Thymus (tissue), 11 donors: ENCODE results near the gene TAF11L14. TPM values are rescaled to one million over a fixed set of nuclear protein-coding genes. Genes with fewer than 3 reads are reported as not detected.

Experiments
- DNase-seq, 9 donors: peaks; one replicate each; pipeline ENCODE4 v3.0.0-alpha.2; 2013; ENCODE audit warnings: low spot score in 9 of 9, low read depth in 6 of 9, missing footprints in 1 of 9
- H3K27ac ChIP-seq, 2 donors: one replicate each; pipeline ENCODE4 v1.5.1; 2013; ENCODE audit warnings: control low read depth in 1 of 2, low read depth in 1 of 2, low read length in 1 of 2, mild to moderate bottlenecking in 1 of 2, moderate library complexity in 1 of 2
- H3K27me3 ChIP-seq, 2 donors: one replicate each; pipeline ENCODE4 v1.5.1; 2013; ENCODE audit warnings: low read length in 1 of 2; ENCODE audit not compliant: control insufficient read depth in 2 of 2, insufficient read depth in 1 of 2
- H3K36me3 ChIP-seq, 2 donors: one replicate each; pipeline ENCODE4 v1.5.1; 2013; ENCODE audit warnings: low read length in 1 of 2, mild to moderate bottlenecking in 1 of 2, moderate library complexity in 1 of 2; ENCODE audit not compliant: control insufficient read depth in 2 of 2, insufficient read depth in 2 of 2
- H3K4me1 ChIP-seq, 2 donors: one replicate each; pipeline ENCODE4 v1.5.1; 2013; ENCODE audit warnings: low read length in 2 of 2; ENCODE audit not compliant: control insufficient read depth in 2 of 2, insufficient read depth in 2 of 2
- H3K4me3 ChIP-seq, 2 donors: one replicate each; pipeline ENCODE4 v1.5.1; 2013; ENCODE audit warnings: low read length in 2 of 2, control low read depth in 1 of 2, mild to moderate bottlenecking in 1 of 2
- H3K9me3 ChIP-seq, 2 donors: one replicate each; pipeline ENCODE4 v1.5.1; 2013; ENCODE audit warnings: low read length in 1 of 2, mild to moderate bottlenecking in 1 of 2; ENCODE audit not compliant: control insufficient read depth in 2 of 2, insufficient read depth in 1 of 2
- WGBS: extraction: QIAGEN DNeasy Blood & Tissue Kit; methylation state at CpG from one replicate; pipeline ENCODE4 v1.1.7; 2013; 5-methylcytosine and 5-hydroxymethylcytosine counted together
- polyA plus RNA-seq: library from polyadenylated mRNA; stranded (reverse); fragments of 200-250 nt; gene quantifications from one replicate; pipeline ENCODE4 v1.2.3, GENCODE V29; 2013
- total RNA-seq: library from RNA; stranded (reverse); fragments of 120-200 nt; gene quantifications from one replicate; pipeline ENCODE4 v1.2.4, GENCODE V29; 2013
- donor health status: healthy.

TAF11L14 gene
- total and polyA plus RNA-seq, 2 donors: 0.14 TPM; not detected in 1

DNA sequence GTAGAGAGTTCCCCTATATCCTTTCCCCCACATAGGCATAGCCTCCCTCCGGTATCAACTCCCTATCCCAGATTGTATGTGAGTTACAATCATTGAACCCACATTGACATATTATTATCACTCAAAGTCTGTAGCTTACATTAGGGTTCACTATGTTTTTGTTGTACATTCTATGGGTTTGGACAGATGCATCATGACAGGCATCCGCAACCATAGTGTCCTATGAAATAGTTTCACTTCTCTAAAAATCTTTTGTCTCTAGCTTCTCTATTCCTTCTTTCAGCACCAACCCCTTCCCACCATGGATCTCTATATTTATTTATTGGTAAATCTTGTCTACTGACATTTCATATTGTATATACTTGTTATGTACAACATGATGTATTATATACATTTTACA is 31.6 kb downstream of the TAF11L14 start:
- Histone ChIP-seq H3K27ac (no peak overlapping the region), H3K4me1 (no peaks in the 10 kb centered on the region), H3K9me3 (peaks cover 4 to 18% of the 10 kb centered on the region in 2 donors), H3K4me3 (no peak overlapping the region), H3K27me3 (no peaks in the 10 kb centered on the region), H3K36me3 (no peaks in the 10 kb centered on the region)
- 91% methylated on average over 2 of the region's 2 CpGs for WGBS
- DNase-seq: no peak

DNA sequence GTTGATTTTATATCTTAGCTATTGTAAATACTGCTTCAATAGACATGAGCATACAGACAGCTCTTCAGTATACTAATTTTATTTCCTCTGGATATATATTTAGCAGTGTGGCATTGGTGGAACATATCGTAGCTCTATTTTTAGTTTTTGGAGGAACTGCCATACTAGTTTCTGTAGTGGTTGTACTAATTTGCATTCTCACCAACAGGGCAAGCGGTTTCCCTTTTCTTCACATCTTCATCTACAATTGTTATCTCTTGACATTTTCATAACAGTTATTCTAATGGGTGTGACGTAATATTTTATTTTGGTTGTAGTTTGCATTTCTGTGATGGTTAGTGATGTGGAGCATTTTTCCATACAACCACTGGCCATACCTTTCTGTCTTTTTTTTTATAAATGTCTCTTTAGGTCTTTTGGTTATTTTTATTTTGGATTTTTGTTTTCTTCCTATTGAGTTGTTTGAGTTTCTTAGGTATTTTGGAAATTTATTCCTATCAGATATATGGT is 32.5 kb downstream of the TAF11L14 start:
- 96% methylated on average over 3 of the region's 3 CpGs for WGBS
- no peak for DNase-seq
- Histone ChIP-seq H3K36me3 (no peaks in the 10 kb centered on the region), H3K4me3 (no peak overlapping the region), H3K27ac (no peak overlapping the region), H3K27me3 (no peaks in the 10 kb centered on the region), H3K4me1 (no peaks in the 10 kb centered on the region), H3K9me3 (peaks cover 4 to 19% of the 10 kb centered on the region in 2 donors)

DNA sequence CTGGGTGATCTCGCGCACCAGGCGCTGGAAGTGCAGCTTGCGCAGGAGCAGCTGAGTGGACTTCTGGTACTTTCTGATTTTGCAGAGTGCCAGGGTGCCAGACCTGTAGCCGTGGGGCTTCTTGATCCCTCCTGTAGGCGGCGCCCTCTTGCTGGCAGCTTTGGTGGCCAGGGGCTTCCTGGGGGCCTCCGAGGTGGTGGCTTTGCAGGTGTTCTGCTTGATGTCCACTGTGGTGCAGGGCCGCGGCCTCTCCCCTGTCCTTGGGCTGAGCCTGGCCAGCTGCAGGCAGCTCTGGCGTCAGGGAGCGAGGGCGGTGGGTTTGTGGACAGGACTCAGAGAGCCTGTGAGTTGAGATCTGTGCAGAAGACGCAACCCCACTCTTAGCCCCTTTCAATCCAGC is 36.1 kb downstream of the TAF11L14 start:
- H3K27me3 ChIP-seq: no peaks in the 10 kb centered on the region
- H3K4me1 ChIP-seq: no peaks in the 10 kb centered on the region
- H3K4me3 ChIP-seq: no peak overlapping the region
- no peaks in the 10 kb centered on the region for H3K36me3 ChIP-seq
- WGBS: 91% methylated on average over 14 of the region's 14 CpGs
- peaks cover 1 to 12% of the 10 kb centered on the region in 2 donors for H3K9me3 ChIP-seq
- no peak for DNase-seq
- no peak overlapping the region for H3K27ac ChIP-seq

DNA sequence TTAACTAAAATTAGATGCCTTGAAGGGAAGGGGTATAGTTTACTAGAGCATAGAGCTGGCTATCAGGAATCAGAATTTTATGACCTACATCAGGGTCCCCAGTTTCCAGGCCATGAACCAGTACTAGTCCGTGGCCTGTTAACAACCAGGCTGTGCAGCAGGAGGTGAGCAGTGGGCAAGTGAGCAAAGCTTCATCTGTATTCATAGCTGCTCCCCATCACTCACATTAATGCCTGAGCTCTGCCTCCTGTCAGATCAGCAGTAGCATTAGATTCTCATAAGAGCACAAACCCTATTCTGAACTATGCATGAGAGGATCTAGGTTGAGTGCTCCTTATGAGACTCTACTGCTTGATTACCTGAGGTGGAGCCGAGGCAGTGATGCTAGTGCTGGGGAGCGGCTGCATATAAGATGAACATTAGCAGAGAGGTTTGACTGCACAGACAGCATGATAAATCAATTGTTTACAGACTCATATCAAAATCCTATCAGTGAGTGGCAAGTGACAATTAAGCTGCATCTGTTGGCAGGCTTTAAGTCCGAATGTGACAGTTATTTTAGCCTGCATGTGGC is 44.6 kb downstream of the TAF11L14 start:
- Histone ChIP-seq H3K27me3 (no peaks in the 10 kb centered on the region), H3K9me3 (no peaks in the 10 kb centered on the region), H3K4me3 (no peak overlapping the region), H3K4me1 (no peaks in the 10 kb centered on the region), H3K36me3 (no peaks in the 10 kb centered on the region), H3K27ac (no peak overlapping the region)
- WGBS: 93% methylated on average over 4 of the region's 4 CpGs
- DNase-seq: no peak

DNA sequence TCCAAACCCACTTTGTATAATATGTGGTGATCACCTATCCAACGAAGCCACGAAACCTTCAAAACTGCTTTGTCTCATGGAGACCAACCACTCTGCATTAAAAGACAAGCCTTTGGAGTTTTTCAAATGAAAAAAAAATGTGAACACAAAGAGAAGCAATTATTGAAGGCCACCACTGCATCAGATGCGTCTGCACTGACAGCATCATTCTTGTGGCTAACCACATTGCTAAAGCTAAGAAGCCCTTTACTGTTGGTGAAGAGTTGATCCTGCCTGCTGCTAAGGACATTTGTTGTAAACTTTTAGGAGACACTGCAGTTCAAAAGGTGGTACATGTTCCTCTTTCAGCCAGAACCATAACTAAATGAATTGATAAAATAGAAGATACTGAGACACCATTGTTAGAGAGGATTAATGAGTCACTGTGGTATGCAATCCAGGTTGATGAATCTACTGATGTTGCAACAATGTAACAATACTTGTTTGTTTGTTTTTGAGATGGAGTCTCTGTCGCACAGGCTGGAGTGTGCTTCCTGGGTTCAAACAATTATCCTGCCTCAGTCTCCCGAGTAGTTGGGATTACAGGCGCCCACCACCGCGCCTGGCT is 45.4 kb downstream of the TAF11L14 start:
- no peaks in the 10 kb centered on the region for H3K9me3 ChIP-seq
- 86% methylated on average over 8 of the region's 8 CpGs for WGBS
- H3K27me3 ChIP-seq: no peaks in the 10 kb centered on the region
- no peak for DNase-seq
- H3K27ac ChIP-seq: no peak overlapping the region
- no peaks in the 10 kb centered on the region for H3K36me3 ChIP-seq
- H3K4me1 ChIP-seq: no peaks in the 10 kb centered on the region
- H3K4me3 ChIP-seq: no peak overlapping the region

DNA sequence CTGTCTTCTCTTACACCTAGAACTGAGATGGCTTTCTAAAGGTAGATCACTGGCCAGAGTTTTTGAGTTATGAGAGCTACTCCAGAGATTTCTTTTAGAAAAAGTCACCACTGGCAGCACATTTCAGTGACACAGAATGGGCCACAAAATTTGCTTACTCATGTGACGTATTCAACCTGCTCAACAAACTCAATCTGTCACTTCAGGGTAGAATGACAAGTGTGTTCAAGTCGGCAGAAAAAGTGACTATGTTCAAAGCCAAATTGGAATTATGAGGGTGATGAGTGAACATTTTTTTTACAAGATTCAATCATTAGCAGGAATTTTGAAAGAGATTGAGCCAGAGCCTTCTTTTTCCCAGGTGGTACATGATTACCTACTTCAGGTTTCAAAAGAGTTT is 46.5 kb downstream of the TAF11L14 start:
- Histone ChIP-seq H3K36me3 (no peaks in the 10 kb centered on the region), H3K27me3 (no peaks in the 10 kb centered on the region), H3K27ac (no peak overlapping the region), H3K4me1 (no peaks in the 10 kb centered on the region), H3K9me3 (no peaks in the 10 kb centered on the region), H3K4me3 (no peak overlapping the region)
- DNase-seq: no peak
- whole genome bisulfite sequencing: 84% methylated on average over 2 of the region's 2 CpGs

Other genes starting within 250 kb of the TAF11L14 start
- not detected for gene TAF11L2, start 136.2 kb upstream of the TAF11L14 start, total RNA-seq
- 0.18 TPM for gene TAF11L2, start 136.2 kb upstream of the TAF11L14 start, polyA plus RNA-seq
- not detected for gene TAF11L3, start 116.1 kb upstream of the TAF11L14 start, total RNA-seq
- not detected for gene TAF11L3, start 116.1 kb upstream of the TAF11L14 start, polyA plus RNA-seq
- gene TAF11L4, start 112.7 kb upstream of the TAF11L14 start, total RNA-seq: not detected
- not detected for gene TAF11L4, start 112.7 kb upstream of the TAF11L14 start, polyA plus RNA-seq
- not detected for gene TAF11L5, start 109.2 kb upstream of the TAF11L14 start, total RNA-seq
- gene TAF11L5, start 109.2 kb upstream of the TAF11L14 start, polyA plus RNA-seq: not detected
- gene TAF11L6, start 105.8 kb upstream of the TAF11L14 start, total RNA-seq: not detected
- gene TAF11L6, start 105.8 kb upstream of the TAF11L14 start, polyA plus RNA-seq: not detected
- gene TAF11L7, start 48.7 kb upstream of the TAF11L14 start, total RNA-seq: not detected
- not detected for gene TAF11L7, start 48.7 kb upstream of the TAF11L14 start, polyA plus RNA-seq
- gene TAF11L8, start 43.5 kb upstream of the TAF11L14 start, total RNA-seq: not detected
- not detected for gene TAF11L8, start 43.5 kb upstream of the TAF11L14 start, polyA plus RNA-seq
- gene TAF11L9, start 40.1 kb upstream of the TAF11L14 start, total RNA-seq: not detected
- not detected for gene TAF11L9, start 40.1 kb upstream of the TAF11L14 start, polyA plus RNA-seq
- not detected for gene TAF11L10, start 36.6 kb upstream of the TAF11L14 start, total RNA-seq
- not detected for gene TAF11L10, start 36.6 kb upstream of the TAF11L14 start, polyA plus RNA-seq
- not detected for gene TAF11L11, start 30.3 kb upstream of the TAF11L14 start, total RNA-seq
- 0.11 TPM for gene TAF11L11, start 30.3 kb upstream of the TAF11L14 start, polyA plus RNA-seq
- not detected for gene TAF11L12, start 24.1 kb upstream of the TAF11L14 start, total RNA-seq
- gene TAF11L12, start 24.1 kb upstream of the TAF11L14 start, polyA plus RNA-seq: 0.09 TPM
- gene TAF11L13, start 2.4 kb upstream of the TAF11L14 start, total RNA-seq: not detected
- gene TAF11L13, start 2.4 kb upstream of the TAF11L14 start, polyA plus RNA-seq: not detected